D721Med (cell line): ENCODE measurements around the gene LMO7.

Experiments used
- DNase-seq: peaks from one replicate; pipeline ENCODE4 v3.0.0; 2011; ENCODE audit warnings: low spot score; ENCODE audit not compliant: insufficient read length
- FAIRE-seq: peaks from 2 replicates; lab custom pipeline; 2011; peaks lifted over from hg19 to GRCh38; lab: Jason Lieb, UNC
- TF ChIP-seq, protein P1 (sequence below): IDR thresholded peaks from 2 replicates; pipeline ENCODE4 v1.5.1; 2012; ENCODE audit warnings: mild to moderate bottlenecking, control low read depth; ENCODE audit not compliant: insufficient read depth; ENCODE audit errors: missing control alignments

The LMO7 gene

DNA sequence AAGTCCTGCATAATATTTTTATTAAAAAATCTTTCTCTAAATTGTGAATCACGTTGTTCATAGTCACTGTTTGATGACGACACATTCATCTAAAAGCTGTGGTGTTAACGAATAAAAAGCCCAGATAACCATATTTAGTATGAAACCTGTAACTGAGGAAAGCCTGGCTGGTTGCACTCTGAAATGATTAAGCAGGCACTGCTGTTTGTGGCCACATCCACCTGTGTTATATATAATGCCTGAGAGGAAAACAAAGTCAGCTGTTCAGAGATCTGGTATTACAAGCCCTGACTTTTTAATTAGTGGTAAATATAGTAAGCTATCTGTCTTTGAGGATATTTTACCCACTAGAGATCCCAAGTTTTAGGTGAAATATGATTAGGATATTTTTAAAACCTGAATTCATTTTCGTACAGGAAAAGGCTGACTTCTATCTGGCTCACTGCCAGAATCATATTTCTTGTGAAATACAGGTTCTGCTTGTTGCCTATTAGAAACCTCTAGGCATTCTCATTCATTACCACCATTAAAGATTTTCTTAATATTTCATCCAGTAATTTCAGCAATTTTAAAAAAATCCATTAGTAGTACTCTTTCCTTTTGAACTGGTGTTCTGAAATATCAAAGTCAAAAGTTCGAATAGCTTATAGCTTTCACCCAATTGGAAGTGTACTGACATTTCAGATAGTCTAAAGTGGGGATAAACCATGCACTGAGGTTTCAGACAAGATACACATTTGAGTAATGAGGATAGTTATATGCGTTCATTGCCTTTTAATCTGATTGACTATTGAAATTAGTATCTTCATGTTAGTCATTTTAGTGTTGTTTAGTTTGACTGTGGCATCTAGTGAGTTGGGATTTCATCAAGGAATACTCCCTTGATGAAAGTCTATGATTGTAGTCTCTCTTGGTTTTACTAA, 79.7 kb downstream of the LMO7 start:
- no peak for DNase-seq
- FAIRE-seq, result no peak
- TF ChIP-seq, protein P1, sequence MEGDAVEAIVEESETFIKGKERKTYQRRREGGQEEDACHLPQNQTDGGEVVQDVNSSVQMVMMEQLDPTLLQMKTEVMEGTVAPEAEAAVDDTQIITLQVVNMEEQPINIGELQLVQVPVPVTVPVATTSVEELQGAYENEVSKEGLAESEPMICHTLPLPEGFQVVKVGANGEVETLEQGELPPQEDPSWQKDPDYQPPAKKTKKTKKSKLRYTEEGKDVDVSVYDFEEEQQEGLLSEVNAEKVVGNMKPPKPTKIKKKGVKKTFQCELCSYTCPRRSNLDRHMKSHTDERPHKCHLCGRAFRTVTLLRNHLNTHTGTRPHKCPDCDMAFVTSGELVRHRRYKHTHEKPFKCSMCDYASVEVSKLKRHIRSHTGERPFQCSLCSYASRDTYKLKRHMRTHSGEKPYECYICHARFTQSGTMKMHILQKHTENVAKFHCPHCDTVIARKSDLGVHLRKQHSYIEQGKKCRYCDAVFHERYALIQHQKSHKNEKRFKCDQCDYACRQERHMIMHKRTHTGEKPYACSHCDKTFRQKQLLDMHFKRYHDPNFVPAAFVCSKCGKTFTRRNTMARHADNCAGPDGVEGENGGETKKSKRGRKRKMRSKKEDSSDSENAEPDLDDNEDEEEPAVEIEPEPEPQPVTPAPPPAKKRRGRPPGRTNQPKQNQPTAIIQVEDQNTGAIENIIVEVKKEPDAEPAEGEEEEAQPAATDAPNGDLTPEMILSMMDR, result no peak

DNA sequence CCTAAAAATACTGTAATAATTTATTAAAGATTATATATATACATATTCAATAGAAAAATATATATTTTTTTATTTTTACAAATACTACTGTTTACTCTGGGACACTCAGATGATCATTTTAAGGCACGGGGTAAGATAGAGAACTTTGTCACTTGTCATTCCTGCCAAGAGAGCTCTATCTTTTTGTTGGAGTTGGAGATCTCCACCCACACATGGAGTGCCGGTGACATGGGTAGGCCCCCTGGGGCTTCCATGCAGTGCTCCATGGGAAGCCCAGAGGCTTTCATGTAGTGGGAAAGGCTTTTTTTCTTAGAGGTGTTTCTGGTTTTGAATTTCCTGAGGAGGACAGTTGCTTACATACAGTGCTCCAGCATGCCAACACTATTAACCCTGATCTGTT, 81.4 kb downstream of the LMO7 start:
- TF ChIP-seq, protein P1, result no peak
- DNase-seq (no peak), FAIRE-seq (no peak)

DNA sequence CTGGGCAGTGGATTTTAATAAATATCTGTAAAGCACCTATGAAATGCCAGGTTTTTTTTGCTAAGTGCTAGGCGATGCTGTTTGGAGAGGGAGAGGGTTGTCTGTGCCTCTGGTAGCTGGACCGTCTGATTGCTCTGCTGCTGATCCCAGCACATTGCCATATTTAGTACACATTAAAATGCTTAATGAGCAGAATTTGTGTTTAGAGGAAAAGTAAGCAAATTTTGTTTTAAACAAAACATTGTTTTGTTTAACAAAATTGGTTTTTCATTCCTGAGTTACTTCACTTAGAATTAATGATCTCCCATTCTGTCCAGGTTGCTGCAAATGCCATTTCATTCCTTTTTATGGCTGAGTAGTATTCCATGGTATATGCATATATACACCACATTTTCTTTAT, 85.2 kb downstream of the LMO7 start:
- TF ChIP-seq, protein P1, result no peak
- FAIRE-seq, result no peak
- no peak for DNase-seq

DNA sequence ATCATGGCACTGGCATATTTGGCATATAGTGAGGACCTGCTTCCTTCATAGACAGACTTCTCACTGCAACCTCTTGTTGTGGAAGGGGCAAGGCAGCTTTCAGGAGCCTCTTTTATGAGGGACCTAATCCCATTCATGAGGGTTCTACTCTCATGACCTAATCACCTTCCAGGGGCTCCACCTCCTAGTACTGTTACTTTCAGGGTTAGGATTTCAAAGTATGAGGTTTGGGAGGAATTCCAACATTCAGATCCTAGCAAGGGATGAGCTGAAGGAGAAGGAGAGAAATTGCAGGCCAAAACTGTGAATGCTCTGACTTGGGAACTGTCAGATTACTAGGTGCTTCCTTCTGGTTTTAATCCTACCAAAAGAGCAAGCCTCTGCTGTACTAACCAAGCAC, 87.8 kb downstream of the LMO7 start:
- FAIRE-seq (no peak), DNase-seq (no peak)
- TF ChIP-seq, protein P1, result no peak

DNA sequence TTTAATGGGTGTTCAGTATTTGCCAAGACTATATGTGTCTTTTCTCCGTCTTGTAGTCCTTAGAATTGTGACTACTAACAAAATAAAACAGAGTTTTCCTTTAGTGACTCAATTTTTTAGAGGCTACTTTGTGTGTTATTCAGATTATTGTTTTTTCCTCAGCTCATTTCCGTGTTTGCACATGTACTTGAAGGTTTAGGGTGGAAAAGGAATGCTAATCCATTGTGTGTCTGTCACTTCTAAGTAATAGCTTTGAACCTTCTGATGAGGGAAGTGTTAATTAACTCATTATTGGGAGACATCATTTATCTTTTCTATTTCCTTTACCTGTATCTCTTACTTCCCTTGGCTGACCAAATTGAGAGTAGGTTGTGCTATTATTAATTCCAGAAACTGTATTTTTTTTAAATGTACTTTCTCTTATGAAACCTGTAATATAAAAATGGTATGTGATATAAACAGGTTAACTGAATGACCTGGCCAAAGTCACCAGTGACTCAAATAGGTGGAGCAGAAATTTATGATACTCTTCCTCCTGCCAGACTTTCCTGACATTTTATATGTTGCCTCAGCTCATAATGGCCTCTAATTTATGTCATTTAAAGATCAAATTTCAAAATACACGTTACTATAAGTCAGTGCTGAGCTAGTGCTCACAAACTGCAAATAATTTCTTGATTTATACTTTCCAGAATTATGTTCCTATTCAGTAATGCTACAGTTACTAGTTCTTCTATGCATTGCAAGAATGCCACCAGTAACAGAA, 88.8 kb downstream of the LMO7 start:
- TF ChIP-seq, protein P1, result no peak
- DNase-seq (no peak), FAIRE-seq (no peak)

DNA sequence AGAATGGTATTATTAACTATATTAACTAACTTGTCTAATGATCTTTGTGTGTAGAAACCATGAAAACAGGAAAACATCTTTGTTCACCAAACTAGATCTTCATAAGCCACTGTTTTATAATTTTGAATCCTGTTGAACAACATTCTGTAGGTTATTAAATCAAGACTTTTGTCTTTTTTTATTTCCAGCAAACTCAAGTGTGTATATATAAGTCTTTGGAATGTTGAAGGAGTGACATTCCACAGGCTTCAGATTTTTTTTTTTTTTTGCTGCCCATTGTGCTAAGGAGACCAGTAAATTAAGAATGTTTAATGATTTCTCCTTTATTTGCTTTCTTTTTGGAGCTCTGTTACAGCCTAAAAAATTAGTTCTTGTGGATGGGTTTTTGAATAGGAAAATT, 89.6 kb downstream of the LMO7 start:
- DNase-seq, result no peak
- no peak for FAIRE-seq
- TF ChIP-seq, protein P1, result no peak
